PC-9 (cell line): ENCODE results near the gene ZNF668.

Experiments
- CTCF ChIP-seq: fragments of 200-600 bp; sonication (generic); conservative IDR thresholded peaks from 2 replicates; pipeline ENCODE4 v1.6.1; 2017; ENCODE audit warnings: mixed run types, antibody characterized with exemption, mild to moderate bottlenecking, moderate library complexity
- EZH2 ChIP-seq: fragments of 200-600 bp; sonication (generic); IDR thresholded peaks from 2 replicates; pipeline ENCODE4 v1.8.0; 2017; ENCODE audit warnings: antibody characterized with exemption, low read depth

DNA sequence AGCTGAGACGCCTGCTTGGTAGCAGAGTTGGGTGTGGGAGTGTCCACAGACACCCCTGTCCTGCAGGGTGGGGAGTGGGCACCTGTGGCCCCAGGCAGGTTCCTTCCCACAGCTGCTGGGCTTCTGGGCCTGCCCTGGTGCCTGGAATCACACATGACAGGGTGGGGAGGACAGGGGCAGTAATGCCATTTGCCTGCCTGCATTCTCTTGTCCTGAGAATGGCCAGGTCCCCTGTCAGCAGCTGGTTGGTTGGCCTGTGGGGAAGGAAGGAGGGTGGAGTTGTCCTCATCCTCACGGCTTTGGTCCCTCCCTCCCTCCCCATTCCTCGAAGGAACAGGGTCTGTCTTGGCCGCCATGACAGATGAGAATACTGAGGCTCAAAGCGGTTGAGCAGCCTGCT is 9.5 kb upstream of the ZNF668 start:
- TF ChIP-seq CTCF: no peak
- no peak for TF ChIP-seq EZH2
